ENCODE results near the gene C1orf216.

DNA sequence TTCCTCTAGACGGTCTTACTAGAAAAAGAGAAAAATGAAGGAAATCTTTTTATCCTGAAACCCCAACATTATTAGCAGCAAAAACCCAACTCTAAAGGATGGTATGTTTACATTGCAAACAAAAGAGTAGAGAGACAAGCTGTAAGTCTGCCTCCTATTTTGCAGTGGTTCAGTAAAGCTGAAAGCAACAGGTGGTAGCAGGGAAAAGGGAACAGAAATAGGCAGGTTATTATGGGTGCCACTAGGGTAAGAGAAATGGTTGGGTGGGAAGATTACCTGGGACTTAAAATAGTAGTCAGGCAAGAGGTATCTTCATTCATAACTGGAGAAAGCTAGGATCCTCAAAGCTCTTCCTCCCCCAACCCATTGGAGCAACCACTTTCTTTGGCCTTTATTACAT lies 37.4 kb upstream of the C1orf216 start:
- TF ChIP-seq, protein P1, sequence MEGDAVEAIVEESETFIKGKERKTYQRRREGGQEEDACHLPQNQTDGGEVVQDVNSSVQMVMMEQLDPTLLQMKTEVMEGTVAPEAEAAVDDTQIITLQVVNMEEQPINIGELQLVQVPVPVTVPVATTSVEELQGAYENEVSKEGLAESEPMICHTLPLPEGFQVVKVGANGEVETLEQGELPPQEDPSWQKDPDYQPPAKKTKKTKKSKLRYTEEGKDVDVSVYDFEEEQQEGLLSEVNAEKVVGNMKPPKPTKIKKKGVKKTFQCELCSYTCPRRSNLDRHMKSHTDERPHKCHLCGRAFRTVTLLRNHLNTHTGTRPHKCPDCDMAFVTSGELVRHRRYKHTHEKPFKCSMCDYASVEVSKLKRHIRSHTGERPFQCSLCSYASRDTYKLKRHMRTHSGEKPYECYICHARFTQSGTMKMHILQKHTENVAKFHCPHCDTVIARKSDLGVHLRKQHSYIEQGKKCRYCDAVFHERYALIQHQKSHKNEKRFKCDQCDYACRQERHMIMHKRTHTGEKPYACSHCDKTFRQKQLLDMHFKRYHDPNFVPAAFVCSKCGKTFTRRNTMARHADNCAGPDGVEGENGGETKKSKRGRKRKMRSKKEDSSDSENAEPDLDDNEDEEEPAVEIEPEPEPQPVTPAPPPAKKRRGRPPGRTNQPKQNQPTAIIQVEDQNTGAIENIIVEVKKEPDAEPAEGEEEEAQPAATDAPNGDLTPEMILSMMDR (conservative IDR thresholded peaks at IDR 0.05; ENCODE audit: low read depth, low read length) = no peak
- no peak for TF ChIP-seq EZH2 (IDR thresholded peaks at IDR 0.05; ENCODE audit: borderline replicate concordance, low read depth, low read length, poor library complexity, severe bottlenecking)

Data from A673 (cell line).